Uterus (tissue), 4 donors: ENCODE results near the gene DBNDD1. TPM values are rescaled to one million over a fixed set of nuclear protein-coding genes. Genes with fewer than 3 reads are reported as not detected.

ENCODE experiments used
- DNase-seq, 2 donors: peaks; one replicate each; pipeline ENCODE4 v3.0.0-alpha.2; 2019 to 2020
- H3K27ac ChIP-seq, 2 donors: fragments of 200-600 bp; sonication (generic); 1 replicate in 1 of 2; 2 replicates in 1 of 2; pipeline ENCODE4 v1.5.1; 2016 to 2018
- H3K27me3 ChIP-seq, 2 donors: fragments of 200-600 bp; sonication (generic); one replicate each; pipeline ENCODE4 v1.5.1; 2018 to 2019; ENCODE audit warnings: control low read depth in 1 of 2
- H3K36me3 ChIP-seq, 2 donors: fragments of 200-600 bp; sonication (generic); one replicate each; pipeline ENCODE4 v1.5.1; 2019; ENCODE audit warnings: control low read depth in 1 of 2
- H3K4me1 ChIP-seq, 2 donors: fragments of 200-600 bp; sonication (generic); one replicate each; pipeline ENCODE4 v1.5.1; 2018 to 2019; ENCODE audit warnings: control low read depth in 1 of 2
- H3K4me3 ChIP-seq, 2 donors: fragments of 200-600 bp; sonication (generic); 1 replicate in 1 of 2; 2 replicates in 1 of 2; pipeline ENCODE4 v1.5.1; 2018 to 2019; ENCODE audit warnings: mild to moderate bottlenecking in 1 of 2
- H3K9me3 ChIP-seq, 2 donors: fragments of 200-600 bp; sonication (generic); one replicate each; pipeline ENCODE4 v1.5.1; 2019; ENCODE audit warnings: control low read depth in 1 of 2
- CTCF ChIP-seq, 4 experiments: fragments of 200-600 bp in 2 of 4; fragments of 450-650 bp in 2 of 4; sonication (generic) in 2 of 4; IDR thresholded peaks; one replicate each; pipeline ENCODE4 v1.5.1; 2016 to 2019; ENCODE audit warnings: antibody characterized with exemption in 4 of 4, mild to moderate bottlenecking in 2 of 4, moderate library complexity in 1 of 4
- POLR2A ChIP-seq, 2 donors: fragments of 450-650 bp; IDR thresholded peaks; one replicate each; pipeline ENCODE4 v1.6.1; 2016; ENCODE audit warnings: antibody characterized with exemption in 2 of 2, mild to moderate bottlenecking in 1 of 2, moderate library complexity in 1 of 2
- intact Hi-C: fragments of 100-400 bp; cut with DNase I; formaldehyde crosslinking; loops from one replicate; pipeline ENCODE4 v1.15.1; 2023; ENCODE audit warnings: low total_unique reads
- total RNA-seq, 4 donors: library from RNA; depleted of rRNA in 3 of 4; stranded (reverse); fragments of >200 nt in 3 of 4; gene quantifications; one replicate each; pipeline versions ENCODE4 v1.1.0 to v1.2.4, GENCODE V29; 2014 to 2023
- donor health status: DM: yes; HTN: yes; CAD: no.

The DBNDD1 gene
- total RNA-seq, 4 donors from 2014 or later, result 1.0 to 4.2 TPM; not detected in 2

- Histone ChIP-seq H3K9me3 (no peaks in the 10 kb centered on the region), H3K4me3 (no peak overlapping the region), H3K27ac (no peak overlapping the region), H3K4me1 (peaks cover 0 to 13% of the 10 kb centered on the region in 2 donors), H3K36me3 (no peaks in the 10 kb centered on the region), H3K27me3 (no peaks in the 10 kb centered on the region)
- TF ChIP-seq POLR2A (IDR thresholded peaks at IDR 0.05) (no peak), CTCF (IDR thresholded peaks at IDR 0.05) (no peak)
- intact Hi-C loops, result no loop called here
- DNase-seq, result no peak
Measured at GRCh38 chr16:90043526-90043925, 24.3 kb upstream of the DBNDD1 start.

DNA sequence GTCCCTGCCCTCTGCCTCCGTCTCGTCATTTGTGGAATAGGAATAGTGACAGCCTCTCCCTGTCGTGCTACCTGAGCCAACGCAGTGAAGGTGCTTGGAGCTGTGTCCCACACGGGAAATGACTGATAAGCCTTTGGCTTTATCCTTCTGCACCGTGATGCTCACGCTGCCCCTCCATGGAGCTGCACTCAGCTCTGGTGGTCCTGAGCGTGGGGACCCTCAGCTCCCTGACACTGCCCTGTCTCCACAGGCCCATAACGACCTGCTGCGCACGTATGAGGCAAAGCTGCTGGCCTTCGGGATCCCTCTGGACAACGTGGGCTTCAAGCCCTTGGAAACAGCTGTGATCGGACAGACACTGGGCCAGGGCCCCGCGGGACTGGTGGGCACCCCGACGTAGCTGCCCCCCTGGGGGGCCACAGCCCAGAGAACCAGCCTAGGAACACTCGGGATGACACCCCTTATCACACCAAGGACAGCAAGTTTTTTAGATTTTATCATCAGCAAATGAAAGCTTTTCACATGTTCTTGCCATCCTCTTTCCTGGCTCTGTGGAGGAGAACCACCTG is 23.8 kb upstream of the DBNDD1 start:
- TF ChIP-seq POLR2A (IDR thresholded peaks at IDR 0.05) (no peak), CTCF (IDR thresholded peaks at IDR 0.05) (no peak)
- no peak for DNase-seq
- H3K4me1 ChIP-seq, result peaks cover 0 to 13% of the 10 kb centered on the region in 2 donors
- H3K9me3 ChIP-seq, result no peaks in the 10 kb centered on the region
- H3K4me3 ChIP-seq, result no peak overlapping the region
- intact Hi-C loops, result no loop called here
- H3K27me3 ChIP-seq, result no peaks in the 10 kb centered on the region
- no peak overlapping the region for H3K27ac ChIP-seq
- H3K36me3 ChIP-seq, result no peaks in the 10 kb centered on the region

DNA sequence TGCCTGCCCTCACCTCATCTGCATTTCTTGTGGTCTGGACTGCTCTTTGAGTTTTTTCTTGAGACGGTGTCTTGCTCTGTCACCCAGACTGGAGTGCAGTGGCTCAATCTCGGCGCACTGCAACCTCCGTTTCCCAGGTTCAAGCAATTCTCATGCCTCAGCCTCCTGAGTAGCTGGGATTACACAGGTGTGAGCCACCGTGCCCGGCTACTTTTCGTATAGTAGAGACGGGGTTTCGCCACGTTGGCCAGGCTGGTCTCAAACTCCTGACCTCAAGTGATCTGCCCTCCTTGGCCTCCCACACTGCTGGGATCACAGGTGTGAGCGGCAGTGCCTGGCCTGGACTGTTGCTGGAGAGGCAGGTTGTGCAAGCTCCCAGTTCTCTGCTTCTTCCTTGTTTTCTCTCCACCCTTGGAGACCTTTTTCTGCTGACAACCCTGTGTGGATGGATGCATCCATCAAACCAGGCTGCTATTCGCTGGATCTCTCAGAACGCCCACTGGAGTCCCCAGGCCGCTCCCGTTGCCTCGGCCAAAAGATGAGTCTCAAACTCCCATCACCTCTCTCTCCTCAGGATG is 22.7 kb upstream of the DBNDD1 start:
- intact Hi-C loops, result no loop called here
- H3K4me3 ChIP-seq, result no peak overlapping the region
- TF ChIP-seq CTCF (IDR thresholded peaks at IDR 0.05) (no peak), POLR2A (IDR thresholded peaks at IDR 0.05) (no peak)
- H3K27ac ChIP-seq, result no peak overlapping the region
- no peaks in the 10 kb centered on the region for H3K9me3 ChIP-seq
- H3K36me3 ChIP-seq, result no peaks in the 10 kb centered on the region
- peaks cover 0 to 7% of the 10 kb centered on the region in 2 donors for H3K4me1 ChIP-seq
- H3K27me3 ChIP-seq, result no peaks in the 10 kb centered on the region
- no peak for DNase-seq

- no peak for TF ChIP-seq CTCF (IDR thresholded peaks at IDR 0.05)
- no peak for TF ChIP-seq POLR2A (IDR thresholded peaks at IDR 0.05)
- Histone ChIP-seq H3K9me3 (no peaks in the 10 kb centered on the region), H3K27me3 (no peaks in the 10 kb centered on the region), H3K36me3 (no peaks in the 10 kb centered on the region), H3K4me3 (no peak overlapping the region), H3K4me1 (no peaks in the 10 kb centered on the region), H3K27ac (no peak overlapping the region)
- intact Hi-C loops, result no loop called here
- no peak for DNase-seq
Measured at GRCh38 chr16:90040152-90041023, 21.1 kb upstream of the DBNDD1 start.

- no peak for DNase-seq
- no peaks in the 10 kb centered on the region for H3K4me1 ChIP-seq
- TF ChIP-seq CTCF (IDR thresholded peaks at IDR 0.05), result no peak
- TF ChIP-seq POLR2A (IDR thresholded peaks at IDR 0.05), result no peak
- H3K27ac ChIP-seq, result no peak overlapping the region
- intact Hi-C loops, result no loop called here
- H3K9me3 ChIP-seq, result no peaks in the 10 kb centered on the region
- H3K36me3 ChIP-seq, result no peaks in the 10 kb centered on the region
- H3K4me3 ChIP-seq, result no peak overlapping the region
- no peaks in the 10 kb centered on the region for H3K27me3 ChIP-seq
Measured at GRCh38 chr16:90037276-90037675, 18.0 kb upstream of the DBNDD1 start.
